NCI-H2171 treated with DMSO at 0.1 percent for 48 hours (cell line): ENCODE results near the gene VWDE.

Source experiments
- DNase-seq: peaks from one replicate; lab custom pipeline; 2025; lab: John Stamatoyannopoulos, UW

Gene VWDE

GRCh38 chr7:12290761-12291160 is 112.9 kb downstream of the VWDE start:
- DNase-seq: no peak

GRCh38 chr7:12289996-12290395 is 113.7 kb downstream of the VWDE start:
- no peak for DNase-seq

GRCh38 chr7:12287901-12288300 is 115.8 kb downstream of the VWDE start:
- no peak for DNase-seq

GRCh38 chr7:12281038-12281437 is 122.6 kb downstream of the VWDE start:
- DNase-seq: no peak
